ENCODE data around the gene TTC34.

The TTC34 gene

GRCh38 chr1:2812939-2813653 lies 11.6 kb upstream of the TTC34 start:
- H3K36me3 ChIP-seq (ENCODE audit: control insufficient read depth, insufficient read depth, low read length): no peaks in the 10 kb centered on the region
- H3K9me3 ChIP-seq (ENCODE audit: control insufficient read depth, low read length): no peaks in the 10 kb centered on the region
- H3K4me2 ChIP-seq (ENCODE audit: low read length): no peak overlapping the region
- no peak for TF ChIP-seq CTCF (IDR thresholded peaks at IDR 0.05)
- no peak overlapping the region for H3K27ac ChIP-seq
- H3K4me3 ChIP-seq (ENCODE audit: low read depth, low read length): no peak overlapping the region
- H3K9ac ChIP-seq: no peak overlapping the region
- no peaks in the 10 kb centered on the region for H3K79me2 ChIP-seq
- H3K4me1 ChIP-seq: no peaks in the 10 kb centered on the region
- no peak overlapping the region for H2AFZ ChIP-seq
- H3K27me3 ChIP-seq (ENCODE audit: control insufficient read depth, insufficient read depth, low read length): peaks cover 3% of the 10 kb centered on the region

- no peak overlapping the region for H3K4me3 ChIP-seq (ENCODE audit: low read depth, low read length)
Measured at GRCh38 chr1:2812136-2812535, 10.6 kb upstream of the TTC34 start.

GRCh38 chr1:2811533-2811918 lies 10.0 kb upstream of the TTC34 start:
- Histone ChIP-seq H3K4me1 (no peaks in the 10 kb centered on the region), H3K36me3 (ENCODE audit: control insufficient read depth, insufficient read depth, low read length) (no peaks in the 10 kb centered on the region), H3K27me3 (ENCODE audit: control insufficient read depth, insufficient read depth, low read length) (peaks cover 3% of the 10 kb centered on the region), H3K27ac (no peak overlapping the region), H3K79me2 (no peaks in the 10 kb centered on the region), H2AFZ (no peak overlapping the region), H3K4me2 (ENCODE audit: low read length) (no peak overlapping the region), H3K9me3 (ENCODE audit: control insufficient read depth, low read length) (no peaks in the 10 kb centered on the region), H3K4me3 (ENCODE audit: low read depth, low read length) (no peak overlapping the region), H3K9ac (no peak overlapping the region)
- TF ChIP-seq CTCF (IDR thresholded peaks at IDR 0.05): no peak

More at GRCh38 chr1:2812136-2812535, 10.6 kb upstream of the TTC34 start:
- no peak overlapping the region for H2AFZ ChIP-seq
- no peak for TF ChIP-seq CTCF (IDR thresholded peaks at IDR 0.05)
- H3K9ac ChIP-seq: no peak overlapping the region
- no peaks in the 10 kb centered on the region for H3K79me2 ChIP-seq
- no peak overlapping the region for H3K27ac ChIP-seq
- peaks cover 3% of the 10 kb centered on the region for H3K27me3 ChIP-seq (ENCODE audit: control insufficient read depth, insufficient read depth, low read length)
- H3K36me3 ChIP-seq (ENCODE audit: control insufficient read depth, insufficient read depth, low read length): no peaks in the 10 kb centered on the region
- no peak overlapping the region for H3K4me2 ChIP-seq (ENCODE audit: low read length)
- no peaks in the 10 kb centered on the region for H3K9me3 ChIP-seq (ENCODE audit: control insufficient read depth, low read length)
- no peaks in the 10 kb centered on the region for H3K4me1 ChIP-seq

GRCh38 chr1:2810899-2811532 lies 9.5 kb upstream of the TTC34 start:
- H3K9ac ChIP-seq: no peak overlapping the region
- H3K27me3 ChIP-seq (ENCODE audit: control insufficient read depth, insufficient read depth, low read length): peaks cover 3% of the 10 kb centered on the region
- H3K4me2 ChIP-seq (ENCODE audit: low read length): no peak overlapping the region

More at GRCh38 chr1:2810899-2811532, 9.5 kb upstream of the TTC34 start:
- no peaks in the 10 kb centered on the region for H3K9me3 ChIP-seq (ENCODE audit: control insufficient read depth, low read length)
- no peak overlapping the region for H2AFZ ChIP-seq
- no peaks in the 10 kb centered on the region for H3K4me1 ChIP-seq
- TF ChIP-seq CTCF (IDR thresholded peaks at IDR 0.05): no peak
- H3K4me3 ChIP-seq (ENCODE audit: low read depth, low read length): no peak overlapping the region
- H3K27ac ChIP-seq: no peak overlapping the region
- no peaks in the 10 kb centered on the region for H3K36me3 ChIP-seq (ENCODE audit: control insufficient read depth, insufficient read depth, low read length)
- H3K79me2 ChIP-seq: no peaks in the 10 kb centered on the region

All from parathyroid adenoma (tissue), 2 donors.